ENCODE measurements around the gene GLYAT.
"Not testable (repeated sequence)": the region's sequence is repeated elsewhere in the genome, so short reads cannot be mapped to it uniquely, and the experiment has no call there.

The GLYAT gene

GRCh38 chr11:58742981-58743880 lies 11.5 kb upstream of the GLYAT start:
- DNase-seq (ENCODE audit: low spot score): no peak

- DNase-seq (ENCODE audit: low spot score): no peak
Observed at GRCh38 chr11:58742140-58742539, 10.4 kb upstream of the GLYAT start.

- DNase-seq (ENCODE audit: low spot score): no peak
Observed at GRCh38 chr11:58741127-58741526, 9.4 kb upstream of the GLYAT start.

- no peak for DNase-seq (ENCODE audit: low spot score)
Observed at GRCh38 chr11:58740447-58740846, 8.7 kb upstream of the GLYAT start.

- DNase-seq (ENCODE audit: low spot score): no peak
Observed at GRCh38 chr11:58739725-58740430, 8.1 kb upstream of the GLYAT start.

GRCh38 chr11:58734681-58735490 lies 3.1 kb upstream of the GLYAT start:
- no peak for DNase-seq (ENCODE audit: low spot score)

GRCh38 chr11:58730507-58731089 lies 1.1 kb downstream of the GLYAT start:
- DNase-seq (ENCODE audit: low spot score): no peak

GRCh38 chr11:58727415-58727797 lies 4.3 kb downstream of the GLYAT start:
- DNase-seq (ENCODE audit: low spot score): no peak

GRCh38 chr11:58726737-58727414 lies 4.9 kb downstream of the GLYAT start:
- no peak for DNase-seq (ENCODE audit: low spot score)

GRCh38 chr11:58719406-58720117 lies 12.2 kb downstream of the GLYAT start:
- no peak for DNase-seq (ENCODE audit: low spot score)

GRCh38 chr11:58712531-58712930 lies 19.2 kb downstream of the GLYAT start:
- no peak for DNase-seq (ENCODE audit: low spot score)

GRCh38 chr11:58711832-58712231 lies 19.9 kb downstream of the GLYAT start:
- DNase-seq (ENCODE audit: low spot score): no peak

GRCh38 chr11:58707767-58708166 lies 24.0 kb downstream of the GLYAT start:
- no peak for DNase-seq (ENCODE audit: low spot score)

GRCh38 chr11:58696825-58697224 lies 34.9 kb downstream of the GLYAT start:
- not testable (repeated sequence) for DNase-seq (ENCODE audit: low spot score)

GRCh38 chr11:58693026-58693425 lies 38.7 kb downstream of the GLYAT start:
- DNase-seq (ENCODE audit: low spot score): no peak

GRCh38 chr11:58691675-58692074 lies 40.1 kb downstream of the GLYAT start:
- DNase-seq (ENCODE audit: low spot score): no peak

- no peak for DNase-seq (ENCODE audit: low spot score)
Observed at GRCh38 chr11:58688789-58689503, 42.8 kb downstream of the GLYAT start.

GRCh38 chr11:58685973-58686722 lies 45.6 kb downstream of the GLYAT start:
- DNase-seq (ENCODE audit: low spot score): no peak

- not testable (repeated sequence) for DNase-seq (ENCODE audit: low spot score)
Observed at GRCh38 chr11:58682660-58683059, 49.1 kb downstream of the GLYAT start.
